Measurements from ENCODE around the gene TM2D3. TPM values are rescaled to one million over a fixed set of nuclear protein-coding genes. Genes with fewer than 3 reads are reported as not detected.

TM2D3 gene
- total RNA-seq, 2 donors from 2014 or later = 48.6 to 67.0 TPM

DNA sequence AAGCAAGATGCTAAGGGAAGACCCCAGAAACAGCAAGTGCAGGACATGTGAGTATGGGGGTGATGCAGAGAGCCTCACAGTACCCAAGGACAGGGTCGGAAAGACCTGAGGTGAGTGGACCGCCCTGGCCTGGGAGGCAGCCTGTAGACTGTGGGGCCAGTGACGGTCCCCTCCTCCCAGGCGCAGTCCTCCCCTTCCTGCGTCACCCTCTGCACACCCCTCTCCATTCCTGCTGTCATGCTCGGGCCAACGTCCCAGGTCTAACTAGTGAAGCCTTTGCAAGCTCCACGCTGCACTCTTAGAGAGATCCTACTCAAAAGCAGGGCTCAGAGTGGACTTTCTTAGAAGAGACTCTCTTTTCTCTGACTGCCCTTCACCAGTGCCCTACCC lies 41.6 kb downstream of the TM2D3 start:
- intact Hi-C loops (cut with DNase I) = no loop called here
- Histone ChIP-seq H3K4me1 (replicated peaks) (no peaks in the 10 kb centered on the region), H3K9me3 (no peaks in the 10 kb centered on the region), H3K27ac (no peak overlapping the region), H3K27me3 (replicated peaks; ENCODE audit: insufficient read depth) (no peaks in the 10 kb centered on the region), H3K4me3 (no peak overlapping the region), H3K36me3 (no peaks in the 10 kb centered on the region)
- no peak for DNase-seq (ENCODE audit: low spot score)
- no peak for TF ChIP-seq CTCF (IDR thresholded peaks at IDR 0.05)
- no peak for TF ChIP-seq POLR2A (IDR thresholded peaks at IDR 0.05)
- no peak for TF ChIP-seq POLR2AphosphoS5 (IDR thresholded peaks at IDR 0.05)
- WGBS = 88% methylated on average over 8 of the region's 8 CpGs

DNA sequence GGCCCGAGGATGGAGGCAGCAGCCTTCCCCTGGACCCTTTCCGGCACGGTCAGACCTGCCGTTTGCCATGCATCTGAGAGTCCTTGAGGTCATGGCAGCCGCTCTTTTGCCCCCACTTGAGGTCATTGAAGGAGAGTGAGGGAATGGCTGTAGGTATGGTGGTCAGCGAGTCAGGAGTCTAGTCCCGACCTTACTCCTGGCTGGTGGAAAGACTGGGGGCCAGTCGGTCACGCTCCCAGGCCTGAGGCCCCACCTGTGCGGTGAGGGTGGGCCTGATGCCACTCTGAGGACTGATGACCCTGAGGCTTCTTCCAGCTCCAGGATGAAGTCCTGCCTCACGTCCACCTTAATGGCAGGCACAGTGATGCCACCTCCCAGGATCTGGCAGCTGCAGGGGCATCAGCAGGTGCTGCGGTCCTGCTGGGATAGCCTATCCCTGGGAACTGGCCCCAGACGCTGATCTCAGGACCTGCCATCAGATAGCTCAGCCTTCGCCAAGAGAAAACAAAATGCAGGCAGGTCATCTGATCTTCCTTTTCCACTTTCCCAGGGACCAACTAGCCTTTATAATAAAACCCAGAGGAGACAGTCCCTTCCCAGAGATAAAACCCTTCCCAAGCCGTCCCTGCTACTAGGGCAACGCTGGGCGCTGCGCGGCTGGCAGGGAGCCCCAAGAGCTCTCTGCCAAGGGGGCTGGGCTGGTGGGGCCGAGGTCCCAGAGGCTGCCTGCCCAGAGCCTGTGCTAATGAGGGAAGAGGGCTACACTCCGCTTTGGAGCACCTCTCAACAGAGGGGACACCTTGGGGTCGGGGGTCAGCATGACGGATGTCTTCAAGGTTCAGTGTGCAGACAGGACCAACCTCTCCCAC lies 42.2 kb downstream of the TM2D3 start:
- no peak overlapping the region for H3K4me3 ChIP-seq
- H3K27me3 ChIP-seq (replicated peaks; ENCODE audit: insufficient read depth) = no peaks in the 10 kb centered on the region
- intact Hi-C loops (cut with DNase I) = no loop called here
- H3K36me3 ChIP-seq = no peaks in the 10 kb centered on the region
- H3K4me1 ChIP-seq (replicated peaks) = no peaks in the 10 kb centered on the region
- no peaks in the 10 kb centered on the region for H3K9me3 ChIP-seq
- H3K27ac ChIP-seq = no peak overlapping the region
- TF ChIP-seq POLR2A (IDR thresholded peaks at IDR 0.05) (no peak), POLR2AphosphoS5 (IDR thresholded peaks at IDR 0.05) (no peak), CTCF (IDR thresholded peaks at IDR 0.05) (no peak)
- no peak for DNase-seq (ENCODE audit: low spot score)
- WGBS = 86% methylated on average over 23 of the region's 23 CpGs

- Histone ChIP-seq H3K4me3 (no peak overlapping the region), H3K4me1 (replicated peaks) (no peaks in the 10 kb centered on the region), H3K27ac (no peak overlapping the region), H3K27me3 (replicated peaks; ENCODE audit: insufficient read depth) (no peaks in the 10 kb centered on the region), H3K36me3 (no peaks in the 10 kb centered on the region), H3K9me3 (no peaks in the 10 kb centered on the region)
- DNase-seq (ENCODE audit: low spot score) = no peak
- 88% methylated on average over 9 of the region's 9 CpGs for WGBS
- TF ChIP-seq POLR2A (IDR thresholded peaks at IDR 0.05) (no peak), CTCF (IDR thresholded peaks at IDR 0.05) (no peak), POLR2AphosphoS5 (IDR thresholded peaks at IDR 0.05) (no peak)
- intact Hi-C loops (cut with DNase I) = no loop called here
Observed at GRCh38 chr15:101608201-101608600, 44.0 kb downstream of the TM2D3 start.

DNA sequence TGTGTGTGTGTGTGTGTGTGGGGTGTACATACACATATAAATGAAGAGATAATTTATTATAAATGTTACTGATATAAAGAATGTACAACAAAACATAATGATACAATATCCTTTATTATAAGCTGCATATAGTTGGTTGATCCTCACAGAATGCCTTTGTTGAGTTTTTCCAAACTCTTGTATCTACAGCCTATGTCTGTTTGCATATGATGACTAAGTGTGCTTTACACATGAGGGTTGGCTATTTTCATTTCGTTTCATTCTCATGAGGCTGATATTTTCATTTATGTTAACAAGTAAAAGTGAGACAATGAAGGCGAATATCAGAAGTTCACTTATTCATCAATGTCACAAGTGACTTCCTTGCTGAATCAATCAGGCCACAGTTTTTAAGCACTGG lies 45.1 kb downstream of the TM2D3 start:
- no peak for DNase-seq (ENCODE audit: low spot score)
- intact Hi-C loops (cut with DNase I) = no loop called here
- WGBS = 73% methylated on average over 2 of the region's 2 CpGs
- Histone ChIP-seq H3K27ac (no peak overlapping the region), H3K36me3 (no peaks in the 10 kb centered on the region), H3K4me3 (no peak overlapping the region), H3K27me3 (replicated peaks; ENCODE audit: insufficient read depth) (no peaks in the 10 kb centered on the region), H3K4me1 (replicated peaks) (no peaks in the 10 kb centered on the region), H3K9me3 (no peaks in the 10 kb centered on the region)
- TF ChIP-seq CTCF (IDR thresholded peaks at IDR 0.05) (no peak), POLR2AphosphoS5 (IDR thresholded peaks at IDR 0.05) (no peak), POLR2A (IDR thresholded peaks at IDR 0.05) (no peak)

Measured in prostate gland (tissue), 2 donors.